B cell (primary cell): Measurements from ENCODE around the gene JPH3. TPM values are rescaled to one million over a fixed set of nuclear protein-coding genes. Genes with fewer than 3 reads are reported as not detected.

Experiments used
- ATAC-seq: fragments of 200-7000 bp; cut with Tn5 transposase; one replicate; pipeline ENCODE4 v1.10.0; 2021; ENCODE audit warnings: low read depth, mild to moderate bottlenecking, moderate number of reproducible peaks, moderate library complexity
- CTCF ChIA-PET: fragments of 350-600 bp; sonication (Branson Sonifier 250); formaldehyde crosslinking; loops from one replicate; lab custom pipeline; 2021; ENCODE audit warnings: antibody characterized with exemption, inconsistent platforms; lab: Charles Lee
- POLR2A ChIA-PET: fragments of 350-600 bp; sonication (Branson Sonifier 250); formaldehyde crosslinking; loops from one replicate; lab custom pipeline; 2021; ENCODE audit warnings: antibody characterized with exemption; lab: Charles Lee
- DNase-seq: peaks from one replicate; pipeline ENCODE4 v3.0.0; 2013
- H2AFZ ChIP-seq: 2 replicates; pipeline ENCODE4 v1.6.1; 2012; ENCODE audit warnings: mild to moderate bottlenecking, low read depth, low read length; ENCODE audit not compliant: insufficient read depth, poor library complexity, severe bottlenecking
- H3K27ac ChIP-seq, 2 donors: 1 replicate in 1 of 2; 2 replicates in 1 of 2; pipeline ENCODE4 v1.5.1; 2012 to 2013; ENCODE audit warnings: low read length in 2 of 2, mild to moderate bottlenecking in 2 of 2, moderate library complexity in 1 of 2
- H3K27me3 ChIP-seq, 4 experiments: fragments of 200-600 bp in 1 of 4; sonication (generic) in 1 of 4; replicated peaks in 1 of 4; 1 replicate in 2 of 4; 2 replicates in 2 of 4; pipeline versions ENCODE4 v1.6.1 to v1.7.0; 2013 to 2016; ENCODE audit warnings: low read length in 3 of 4, mild to moderate bottlenecking in 2 of 4, mixed read lengths in 1 of 4, moderate library complexity in 1 of 4; ENCODE audit not compliant: insufficient read depth in 4 of 4, control insufficient read depth in 3 of 4; ENCODE audit errors: control extremely low read depth in 1 of 4
- H3K36me3 ChIP-seq, 2 experiments: replicated peaks in 1 of 2; 1 replicate in 1 of 2; 2 replicates in 1 of 2; pipeline versions ENCODE4 v1.6.1 to v1.7.1; 2013; ENCODE audit warnings: low read length in 1 of 2; ENCODE audit not compliant: insufficient read depth in 2 of 2, control insufficient read depth in 1 of 2; ENCODE audit errors: control extremely low read depth in 1 of 2, extremely low read depth in 1 of 2
- H3K4me1 ChIP-seq, 2 donors: fragments of 200-600 bp in 1 of 2; sonication (generic) in 1 of 2; 1 replicate in 1 of 2; 2 replicates in 1 of 2; pipeline versions ENCODE4 v1.5.1 to v1.6.1; 2013 to 2017; ENCODE audit warnings: low read length in 2 of 2; ENCODE audit not compliant: control insufficient read depth in 2 of 2, insufficient read depth in 2 of 2
- H3K4me2 ChIP-seq: replicated peaks from 2 replicates; pipeline ENCODE3; 2012; ENCODE audit warnings: mild to moderate bottlenecking, low read depth, low read length; ENCODE audit not compliant: poor library complexity, severe bottlenecking
- H3K4me3 ChIP-seq, 5 experiments: fragments of 200-600 bp in 1 of 5; sonication (generic) in 1 of 5; 1 replicate in 3 of 5; 2 replicates in 2 of 5; pipeline versions ENCODE4 v1.5.1 to v1.7.0; 2011 to 2016; ENCODE audit warnings: low read length in 4 of 5, mild to moderate bottlenecking in 4 of 5, low read depth in 2 of 5, control low read depth in 1 of 5, moderate library complexity in 1 of 5; ENCODE audit not compliant: insufficient read depth in 1 of 5; ENCODE audit errors: control extremely low read depth in 1 of 5, extremely low read depth in 1 of 5
- H3K79me2 ChIP-seq: fragments of 200-600 bp; sonication (generic); one replicate; pipeline ENCODE4 v1.6.0; 2016; ENCODE audit warnings: low read length; ENCODE audit not compliant: control insufficient read depth, insufficient read depth
- H3K9ac ChIP-seq: fragments of 200-600 bp; sonication (generic); 2 replicates; pipeline ENCODE4 v1.6.1; 2017; ENCODE audit warnings: mild to moderate bottlenecking, low read length, moderate library complexity
- H3K9me3 ChIP-seq, 3 donors: one replicate each; pipeline versions ENCODE4 v1.6.1 to v1.7.1; 2013; ENCODE audit warnings: low read length in 2 of 3; ENCODE audit not compliant: control insufficient read depth in 2 of 3, insufficient read depth in 1 of 3; ENCODE audit errors: control extremely low read depth in 1 of 3
- H4K20me1 ChIP-seq: 2 replicates; pipeline ENCODE4 v1.6.0; 2012; ENCODE audit warnings: mild to moderate bottlenecking, low read length; ENCODE audit not compliant: insufficient read depth, control insufficient read depth, poor library complexity, severe bottlenecking
- H3K27ac Mint-ChIP-seq: one replicate; pipeline ENCODE4 v1.8.0; 2021; ENCODE audit warnings: mixed read lengths
- H3K27me3 Mint-ChIP-seq: one replicate; pipeline ENCODE4 v1.8.0; 2021; ENCODE audit warnings: mixed read lengths
- H3K4me1 Mint-ChIP-seq: one replicate; pipeline ENCODE4 v1.8.0; 2021; ENCODE audit warnings: mixed read lengths
- H3K4me3 Mint-ChIP-seq: one replicate; pipeline ENCODE4 v1.8.0; 2021; ENCODE audit warnings: mixed read lengths
- H3K9me3 Mint-ChIP-seq: one replicate; pipeline ENCODE4 v1.8.0; 2022; ENCODE audit warnings: mixed read lengths; ENCODE audit not compliant: insufficient read depth
- CTCF ChIP-seq: fragments of 200-600 bp; IDR thresholded peaks from one replicate; pipeline ENCODE4 v1.8.0; 2022; ENCODE audit warnings: antibody characterized with exemption, mild to moderate bottlenecking
- EZH2 ChIP-seq: IDR thresholded peaks from 2 replicates; pipeline ENCODE4 v1.6.1; 2012; ENCODE audit warnings: borderline replicate concordance, low read depth, mild to moderate bottlenecking, moderate library complexity, low read length; ENCODE audit not compliant: insufficient read depth, poor library complexity, severe bottlenecking
- WGBS: methylation state at CpG from one replicate; pipeline ENCODE4 v1.1.5; 2013; ENCODE audit warnings: missing lambda C conversion rate; ENCODE audit not compliant: insufficient coverage; 5-methylcytosine and 5-hydroxymethylcytosine counted together
- intact Hi-C: fragments of 100-400 bp; cut with micrococcal nuclease; formaldehyde crosslinking; loops from one replicate; pipeline ENCODE4 v1.10.0; 2022
- polyA plus RNA-seq: library from polyadenylated mRNA; depleted of rRNA; stranded (reverse); fragments of >200 nt; gene quantifications from 2 replicates; pipeline ENCODE4 v1.2.3, GENCODE V29; 2012
- total RNA-seq, 2 donors: library from RNA; stranded (reverse); fragments of 120-200 nt in 1 of 2; gene quantifications; 1 replicate in 1 of 2; 2 replicates in 1 of 2; pipeline versions ENCODE4 v1.2.3 to v1.2.4, GENCODE V29; 2013 to 2022

Gene JPH3
- total and polyA plus RNA-seq, 2 donors (not counting 1 experiment from before 2014, with no cell fraction given) = not detected

DNA sequence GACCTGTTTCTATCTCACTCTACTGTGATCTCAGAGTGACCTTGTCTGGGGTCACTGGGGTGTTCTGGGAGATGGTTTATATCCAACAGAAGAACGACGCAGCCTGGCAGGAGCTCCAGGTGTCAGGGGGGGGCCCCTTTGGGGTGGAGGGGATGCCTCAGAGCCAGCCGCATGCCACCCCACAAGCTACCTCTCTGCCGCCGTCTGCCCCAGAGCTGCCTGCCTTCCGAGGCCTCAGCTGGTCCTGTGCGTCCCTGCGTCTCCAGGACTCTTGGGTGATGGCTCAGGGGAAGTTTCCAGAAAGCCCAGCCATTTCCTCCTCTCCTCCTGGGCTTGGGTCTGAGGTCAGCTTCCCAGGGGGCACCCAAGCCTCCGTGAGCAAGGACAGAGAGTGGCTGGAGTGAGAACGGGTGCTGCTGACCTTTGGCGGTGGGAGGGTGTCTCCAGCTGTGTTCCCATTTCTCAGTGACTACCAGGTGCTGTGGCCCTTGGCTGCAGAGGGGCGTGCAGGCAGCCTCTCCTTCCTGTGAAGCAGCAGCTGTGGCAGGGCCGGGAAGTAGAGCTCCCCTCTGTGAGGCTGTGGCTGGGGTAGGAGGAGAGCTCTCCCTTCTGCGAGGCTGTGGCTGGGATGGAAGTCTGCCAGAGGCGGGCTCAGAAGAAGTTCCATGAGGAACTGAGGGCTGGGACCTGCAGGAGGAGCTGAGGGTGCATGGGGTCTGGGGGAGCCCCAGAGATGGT lies 19.8 kb downstream of the JPH3 start:
- DNase-seq (no peak), ATAC-seq (no peak)
- Histone ChIP-seq H3K4me3 (no peak overlapping the region), H3K79me2 (no peaks in the 10 kb centered on the region), H3K9ac (no peak overlapping the region), H3K9me3 (no peaks in the 10 kb centered on the region), H3K36me3 (no peaks in the 10 kb centered on the region), H2AFZ (no peak overlapping the region), H3K4me1 (no peaks in the 10 kb centered on the region), H3K27ac (no peak overlapping the region), H3K27me3 (no peaks in the 10 kb centered on the region), H4K20me1 (no peaks in the 10 kb centered on the region), H3K4me2 (no peak overlapping the region)
- H3K9me3 Mint-ChIP-seq = no peaks in the 10 kb centered on the region
- TF ChIP-seq CTCF = no peak
- no peak for TF ChIP-seq EZH2
- no peak overlapping the region for H3K27ac Mint-ChIP-seq
- H3K27me3 Mint-ChIP-seq = peaks cover 11% of the 10 kb centered on the region
- ChIA-PET POLR2A (interaction anchor here (0.6 kb wide), 1 partner anchor 155 kb away, joined by 3 read pairs; no protein-coding TSS in a partner anchor), CTCF (no interaction called here)
- no peak overlapping the region for H3K4me3 Mint-ChIP-seq
- intact Hi-C loops = no loop called here
- WGBS = 45% methylated on average over 7 of the region's 15 CpGs
- no peaks in the 10 kb centered on the region for H3K4me1 Mint-ChIP-seq

GRCh38 chr16:87622756-87623319 lies 20.5 kb downstream of the JPH3 start:
- H3K27me3 ChIP-seq = peaks cover 0 to 2% (median 0%) of the 10 kb centered on the region in 4 experiments
- no peaks in the 10 kb centered on the region for H3K4me1 Mint-ChIP-seq
- no peak overlapping the region for H3K4me3 ChIP-seq
- WGBS = 87% methylated on average over 10 of the region's 10 CpGs
- H3K27me3 Mint-ChIP-seq = peaks cover 6% of the 10 kb centered on the region
- no peaks in the 10 kb centered on the region for H3K36me3 ChIP-seq
- POLR2A ChIA-PET = no interaction called here
- no peaks in the 10 kb centered on the region for H3K4me1 ChIP-seq
- no peak overlapping the region for H3K27ac ChIP-seq
- no peaks in the 10 kb centered on the region for H3K9me3 ChIP-seq
- CTCF ChIA-PET = no interaction called here
- no peak overlapping the region for H3K27ac Mint-ChIP-seq
- no peak for TF ChIP-seq EZH2
- no peak for TF ChIP-seq CTCF
- no peak overlapping the region for H3K4me3 Mint-ChIP-seq
- no peaks in the 10 kb centered on the region for H4K20me1 ChIP-seq
- DNase-seq = no peak
- intact Hi-C loops = no loop called here
- ATAC-seq = no peak
- H3K4me2 ChIP-seq = no peak overlapping the region
- H2AFZ ChIP-seq = no peak overlapping the region
- H3K9ac ChIP-seq = no peak overlapping the region
- H3K9me3 Mint-ChIP-seq = no peaks in the 10 kb centered on the region
- no peaks in the 10 kb centered on the region for H3K79me2 ChIP-seq
